GM18511 (cell line): ENCODE measurements around the gene CORIN.

Experiments used
- ATAC-seq: cut with Tn5 transposase; IDR thresholded peaks from one replicate; pipeline ENCODE4 v1.9.1; 2021; ENCODE audit warnings: mild to moderate bottlenecking, moderate library complexity; ENCODE audit not compliant: unreplicated experiment

CORIN gene

DNA sequence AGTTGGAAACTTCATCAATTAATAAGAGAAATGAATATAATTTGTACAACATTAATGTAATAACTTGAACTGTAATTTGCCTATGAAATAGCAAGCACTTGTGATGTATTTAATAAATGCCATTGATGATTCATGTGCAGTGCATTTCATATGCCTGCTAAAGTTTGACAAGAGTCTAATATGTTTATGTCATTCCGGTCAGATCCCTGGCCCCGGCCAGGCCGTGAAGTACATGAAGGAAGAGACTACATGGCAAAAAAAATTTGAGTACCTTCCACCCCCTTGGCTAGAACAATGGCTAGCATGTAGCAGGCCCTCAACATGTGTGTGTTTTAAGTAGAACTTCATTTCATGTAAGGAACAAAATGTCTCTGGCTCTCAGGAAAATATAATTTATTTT is 191.5 kb downstream of the CORIN start:
- ATAC-seq: no peak

DNA sequence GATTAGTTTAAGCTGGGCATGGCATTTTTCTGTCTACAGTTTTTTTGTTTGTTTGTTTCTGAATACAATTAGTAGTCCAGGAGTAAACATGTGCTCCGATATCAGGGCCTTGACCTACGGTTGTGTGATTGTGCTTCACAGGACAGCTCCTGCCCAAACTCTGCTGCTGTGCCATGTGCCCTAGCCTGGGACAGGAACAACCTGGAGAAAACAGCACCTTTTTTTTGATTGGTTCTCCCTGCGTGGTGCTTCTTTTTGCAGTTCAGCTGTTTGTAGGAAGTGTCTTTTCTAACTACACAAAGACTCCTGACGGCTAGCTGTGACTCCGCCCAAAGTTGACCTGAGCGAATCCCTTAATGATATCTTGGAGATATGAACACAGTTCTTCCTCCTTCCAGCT is 194.0 kb downstream of the CORIN start:
- ATAC-seq: no peak

DNA sequence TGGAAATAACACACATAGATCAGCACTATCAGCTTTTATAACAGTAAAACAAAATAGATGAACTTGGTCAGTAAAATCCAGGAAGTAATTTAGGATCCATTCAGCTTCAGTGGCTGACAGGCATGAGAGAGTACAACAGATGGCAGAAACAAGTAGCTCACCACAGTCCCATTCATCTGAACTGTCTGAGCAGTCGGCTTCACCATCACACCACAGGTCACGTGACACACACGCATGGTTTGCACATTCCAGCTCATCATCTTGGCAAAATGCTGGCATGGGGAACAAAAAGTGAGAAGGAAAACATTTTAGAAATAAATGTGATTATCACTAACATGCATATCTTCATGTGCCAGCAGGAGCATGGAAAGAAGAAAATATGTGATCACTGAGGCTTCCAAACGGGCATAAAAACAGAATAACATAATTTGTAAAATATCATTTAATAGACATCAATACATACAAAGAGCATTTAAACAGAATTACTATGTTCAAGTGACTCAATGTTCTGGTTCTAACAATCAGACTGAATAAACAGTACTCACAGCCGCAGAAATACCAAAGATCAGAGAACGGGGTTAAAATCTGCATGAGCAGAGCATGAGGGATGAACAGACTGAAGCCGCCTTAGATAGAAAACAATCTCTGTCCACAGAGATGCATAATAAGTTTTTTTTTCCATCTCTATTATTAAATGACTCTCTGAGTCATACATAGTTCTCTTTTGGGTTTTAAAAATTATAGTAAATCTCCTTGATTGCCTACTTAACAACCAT is 194.7 kb downstream of the CORIN start:
- no peak for ATAC-seq

DNA sequence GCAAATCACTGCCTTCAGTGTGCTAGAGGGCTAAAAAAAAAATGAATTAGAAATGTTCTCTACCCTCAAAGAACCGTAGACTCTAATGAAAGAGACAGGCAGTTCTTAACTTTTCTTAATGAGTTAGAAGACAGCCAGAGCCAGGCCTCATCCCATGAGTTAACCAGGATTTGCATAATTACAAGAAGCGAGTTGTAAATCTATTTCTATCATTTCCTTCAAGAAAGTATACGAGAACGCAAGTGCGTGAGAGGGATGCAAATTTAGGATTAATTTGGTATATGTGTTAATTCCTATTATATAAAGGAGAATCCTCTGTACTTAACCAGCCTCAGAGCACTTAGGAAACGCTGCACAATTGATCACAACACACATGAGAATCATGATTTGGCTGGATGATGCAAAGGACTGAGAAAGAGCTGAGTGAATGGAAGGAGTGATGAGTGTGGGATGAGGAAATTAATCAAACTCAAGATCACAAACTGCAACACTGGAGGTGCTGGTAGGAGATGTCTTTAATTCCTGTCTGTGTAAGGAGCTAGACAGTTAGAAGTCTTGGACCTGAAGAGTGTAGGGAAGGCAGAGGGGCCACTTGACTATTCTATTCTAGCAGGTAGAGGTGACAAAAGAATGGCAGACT is 195.6 kb downstream of the CORIN start:
- no peak for ATAC-seq

DNA sequence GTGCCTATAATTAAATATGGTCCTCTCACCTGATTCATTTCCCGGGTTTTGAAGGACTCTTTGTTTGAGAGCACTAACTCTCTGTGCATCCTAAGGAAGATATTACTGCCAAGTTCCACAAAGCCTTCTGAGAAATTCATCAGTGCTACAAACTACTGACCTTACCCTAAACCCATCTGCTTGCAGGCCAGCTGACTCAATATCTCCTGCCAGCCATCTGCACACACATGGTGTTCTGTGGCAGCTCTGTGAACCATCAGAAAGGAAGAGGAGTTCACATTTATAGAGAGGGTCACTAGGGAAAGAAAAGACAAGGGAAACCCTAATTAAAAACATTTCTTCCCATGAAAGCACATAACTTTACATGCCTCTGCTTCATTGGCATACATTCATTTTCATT is 196.1 kb downstream of the CORIN start:
- no peak for ATAC-seq

DNA sequence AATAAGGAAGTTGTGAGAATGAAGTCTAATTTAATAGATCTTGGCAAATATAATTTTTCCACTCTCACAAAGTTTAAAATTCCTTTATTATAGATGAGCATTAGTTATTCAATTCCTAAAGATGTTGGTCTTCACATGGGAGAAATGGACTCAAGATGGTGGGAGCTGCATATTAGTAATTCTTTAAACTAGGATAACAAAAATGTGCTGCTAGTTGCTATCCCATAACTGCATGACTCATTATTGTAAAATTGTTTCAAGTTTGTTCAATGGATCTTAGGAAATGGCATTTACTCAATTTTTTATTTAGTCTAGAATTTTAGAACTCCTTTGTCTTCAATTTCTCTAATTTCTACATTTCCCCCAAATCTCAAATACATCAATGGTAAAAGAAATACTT is 197.0 kb downstream of the CORIN start:
- ATAC-seq: no peak

DNA sequence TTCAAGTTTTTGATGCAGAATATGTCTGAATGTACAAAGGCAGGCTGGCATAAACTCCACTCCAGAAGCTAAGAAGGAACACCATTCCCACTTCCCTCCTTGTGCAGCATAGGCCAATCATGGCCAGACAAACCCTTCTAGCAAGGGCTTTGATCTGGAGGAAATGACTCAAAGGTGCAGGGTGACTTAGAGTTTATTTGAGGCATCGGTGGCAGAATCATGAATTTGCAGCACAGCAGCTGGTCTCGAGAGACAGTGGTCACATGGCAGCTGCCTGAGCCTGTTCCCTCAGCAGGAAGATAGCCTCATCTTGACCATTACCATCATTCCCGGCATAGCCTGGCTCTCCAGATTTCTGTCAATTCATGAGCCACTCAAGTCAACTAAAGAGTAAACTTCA is 198.3 kb downstream of the CORIN start:
- no peak for ATAC-seq

DNA sequence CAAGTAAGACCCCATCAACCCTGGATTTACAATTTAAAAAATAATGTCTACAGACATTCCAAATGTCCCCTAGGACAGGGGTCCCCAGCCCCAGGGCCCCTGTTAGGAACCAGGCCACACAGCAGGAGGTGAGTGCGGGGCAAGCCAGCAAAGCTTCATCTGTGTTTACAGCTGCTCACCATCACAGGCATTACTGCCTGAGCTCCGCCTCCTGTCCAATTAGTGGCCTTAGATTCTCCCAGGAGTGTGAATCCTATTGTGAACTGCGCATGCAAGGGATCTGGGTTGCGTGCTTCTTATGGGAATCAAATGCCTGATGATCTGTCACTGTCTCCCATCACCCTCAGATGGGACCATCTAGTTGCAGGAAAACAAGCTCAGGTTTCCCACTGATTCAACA is 206.7 kb downstream of the CORIN start:
- no peak for ATAC-seq

DNA sequence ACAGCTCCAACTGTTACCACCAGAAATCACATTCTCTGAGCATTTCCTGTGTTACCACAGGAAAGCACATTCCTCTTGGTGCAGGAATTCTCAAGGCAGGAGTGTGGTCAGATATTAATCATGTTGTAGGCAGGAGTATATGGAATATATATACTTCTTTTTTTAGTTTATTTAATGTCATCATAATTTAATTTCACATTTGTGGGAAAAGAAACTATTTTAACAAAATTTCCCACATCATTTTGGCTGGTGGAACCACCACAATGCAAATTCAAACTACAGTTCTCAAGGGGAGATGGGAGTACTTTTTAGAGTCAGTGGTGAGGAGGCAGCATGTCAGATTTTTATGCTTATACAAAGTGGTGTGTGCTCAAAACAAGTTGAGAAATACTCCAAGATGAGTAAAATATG is 213.8 kb downstream of the CORIN start:
- no peak for ATAC-seq

DNA sequence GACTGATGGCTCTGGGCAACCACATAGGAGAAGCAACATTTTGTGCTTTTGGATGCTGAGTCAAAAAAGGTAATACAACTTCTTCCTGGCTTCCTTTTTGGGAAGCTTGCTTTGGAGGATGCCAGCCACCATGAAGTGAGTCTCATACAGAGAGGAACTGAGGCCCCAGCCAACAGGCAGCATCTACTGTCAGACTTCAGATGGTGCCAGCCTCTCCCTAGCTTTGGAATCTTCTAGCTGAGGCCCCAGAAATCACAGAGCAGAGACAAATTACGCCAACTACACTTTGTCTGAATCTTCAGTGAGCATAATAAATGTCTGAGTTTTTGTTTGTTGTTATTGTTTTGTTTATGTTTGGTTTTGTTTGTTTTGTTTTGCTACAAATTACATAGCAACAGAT is 216.7 kb downstream of the CORIN start:
- no peak for ATAC-seq

DNA sequence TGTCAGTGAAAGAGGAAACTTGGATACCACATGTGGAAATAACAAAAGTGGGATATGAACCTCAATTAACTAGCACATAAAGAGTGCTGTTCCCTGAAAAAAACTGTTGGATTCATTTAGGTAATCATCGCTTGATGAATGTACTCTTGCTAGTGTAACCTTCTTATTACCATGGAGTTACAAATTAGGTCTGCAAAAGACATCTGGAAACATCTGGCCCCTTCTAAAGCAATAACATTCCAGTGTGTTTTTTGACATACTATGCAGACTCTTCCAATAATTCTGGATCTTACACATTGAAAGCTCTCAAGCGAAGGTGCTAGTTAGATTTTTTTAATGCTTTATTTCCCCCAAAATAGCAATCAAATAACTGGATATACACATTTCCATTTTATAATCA is 218.2 kb downstream of the CORIN start:
- ATAC-seq: no peak

DNA sequence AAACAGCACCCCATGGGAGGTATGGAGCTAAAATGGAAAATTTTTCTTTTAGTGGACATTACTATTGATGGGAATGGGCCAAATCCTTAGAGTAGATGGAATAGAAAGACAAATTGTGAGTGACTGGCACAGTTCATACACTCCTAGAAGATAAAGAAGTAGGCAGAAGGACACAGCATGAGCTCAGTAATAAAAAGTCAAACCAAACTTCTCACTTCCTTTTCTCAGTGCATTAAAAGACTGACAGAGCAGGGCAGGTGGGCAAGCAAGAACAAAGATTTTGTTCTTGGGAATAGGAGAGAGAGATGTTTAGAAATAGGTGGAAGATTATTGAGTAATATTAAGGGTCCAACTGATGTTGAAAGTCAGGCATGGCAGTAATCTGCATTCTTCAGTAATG is 220.3 kb downstream of the CORIN start:
- ATAC-seq: peak; percentile 80

DNA sequence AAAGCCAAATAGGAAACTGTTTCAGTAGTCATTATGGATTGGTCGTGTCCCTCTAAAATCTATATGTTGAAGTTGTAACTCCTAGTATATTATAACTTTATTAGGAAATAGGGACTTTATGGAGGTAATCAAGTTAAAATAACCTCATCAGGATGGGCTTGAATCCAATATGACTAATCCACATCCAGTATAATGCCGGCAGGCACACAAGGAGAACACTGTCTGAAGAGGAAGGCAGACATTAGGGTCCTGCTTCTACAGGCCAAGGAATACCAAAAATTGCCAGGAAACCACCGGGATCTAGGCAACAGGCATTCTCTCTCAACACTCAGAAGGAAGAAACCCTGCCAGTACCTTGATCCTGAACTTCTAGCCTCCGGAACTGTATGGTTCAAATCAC is 222.5 kb downstream of the CORIN start:
- no peak for ATAC-seq

DNA sequence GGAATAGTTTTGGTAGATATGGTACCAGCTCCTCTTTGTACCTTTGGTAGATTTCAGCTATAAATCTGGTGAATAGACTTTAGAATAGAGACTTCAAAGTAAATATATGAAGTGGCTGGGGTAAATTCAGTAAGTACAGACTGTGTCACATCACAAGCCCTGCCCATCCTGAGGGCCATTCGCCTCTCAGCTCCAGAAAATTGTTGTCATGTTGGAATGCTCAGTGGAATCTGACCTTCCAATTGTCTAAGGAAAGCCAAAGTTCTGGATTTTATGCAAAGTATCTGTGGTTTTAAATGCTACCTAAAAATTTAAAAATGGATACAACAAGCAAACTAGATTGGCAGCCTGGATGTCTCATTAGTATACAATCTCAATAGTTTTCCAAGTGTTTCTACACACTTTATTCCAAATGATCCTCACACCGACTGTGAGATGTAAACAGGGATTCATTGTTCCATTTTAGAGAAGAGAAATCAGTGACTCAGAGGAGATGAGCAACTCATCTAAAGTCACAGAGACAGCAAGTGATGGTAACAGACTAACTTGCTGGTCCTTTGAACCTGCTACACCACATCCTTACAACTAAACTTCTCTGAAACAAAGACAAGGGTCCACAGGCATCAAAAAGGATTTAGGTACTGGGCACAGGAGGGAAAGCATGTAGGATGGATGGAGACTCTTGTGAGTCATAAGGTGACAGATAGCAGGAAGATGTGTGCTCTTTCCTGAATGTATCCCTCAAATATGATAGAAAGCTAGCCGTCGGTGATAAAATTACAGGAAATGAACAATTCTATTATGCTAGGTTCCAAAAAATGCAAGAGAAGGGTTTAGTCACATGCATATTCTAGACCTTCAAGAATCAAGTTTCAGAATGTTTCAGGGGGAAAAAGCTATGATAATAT is 225.5 kb downstream of the CORIN start:
- no peak for ATAC-seq

DNA sequence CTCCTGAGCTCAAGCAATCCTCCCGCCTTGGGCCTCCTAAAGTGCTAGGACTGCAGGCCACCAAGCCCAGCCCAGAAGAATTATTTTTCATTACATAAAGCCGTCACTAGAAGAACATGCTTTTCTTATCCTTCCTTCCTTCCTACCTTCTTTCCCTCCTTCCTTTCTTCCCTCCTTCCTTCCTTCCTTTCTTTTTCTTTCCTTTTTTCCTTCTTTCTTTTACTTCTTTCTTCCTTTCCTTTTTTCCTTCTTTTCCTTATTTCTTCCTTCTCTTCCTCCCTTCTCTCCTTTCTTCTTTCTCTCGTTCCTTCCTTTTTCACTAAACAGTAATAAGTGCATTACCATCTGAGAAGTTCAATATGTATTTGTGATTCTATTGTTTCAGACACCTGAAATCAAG is 231.4 kb downstream of the CORIN start:
- no peak for ATAC-seq

DNA sequence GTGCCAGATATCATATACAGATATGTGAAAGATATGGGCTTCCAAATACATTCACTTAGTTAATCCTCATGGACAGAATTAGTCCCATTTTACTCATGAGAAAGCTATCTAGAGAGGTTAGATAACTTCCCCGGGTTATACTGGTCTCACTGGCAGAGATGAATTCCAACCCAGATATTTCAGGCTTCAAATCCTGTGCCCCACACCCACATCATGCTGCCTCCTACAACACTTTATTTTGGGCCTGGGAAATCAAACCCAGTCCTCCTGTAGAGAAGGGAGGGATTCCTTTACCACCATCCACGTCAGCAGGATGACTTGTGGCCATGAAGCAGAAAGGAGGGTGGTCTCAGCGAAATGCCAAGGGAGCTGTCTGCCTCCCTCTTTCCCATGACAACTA is 239.0 kb downstream of the CORIN start:
- no peak for ATAC-seq

DNA sequence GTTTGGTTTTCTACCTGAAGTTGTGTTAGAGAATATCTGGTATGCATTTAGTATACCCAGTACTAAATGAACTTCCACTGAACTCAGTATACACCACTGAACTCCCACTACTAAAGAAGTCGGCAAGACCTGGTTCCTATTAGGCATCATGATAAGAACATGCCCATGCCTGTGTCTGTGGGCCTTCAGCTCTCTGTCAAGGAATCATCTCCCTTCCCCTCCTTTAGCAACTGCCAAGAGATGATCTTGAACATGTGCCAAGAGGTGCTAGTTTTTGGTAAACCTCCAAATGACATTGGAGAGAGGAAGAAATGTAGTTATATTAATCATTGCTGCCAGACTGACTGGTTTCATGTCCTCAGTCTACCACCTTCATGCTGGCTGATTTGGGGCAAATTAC is 239.5 kb downstream of the CORIN start:
- no peak for ATAC-seq

DNA sequence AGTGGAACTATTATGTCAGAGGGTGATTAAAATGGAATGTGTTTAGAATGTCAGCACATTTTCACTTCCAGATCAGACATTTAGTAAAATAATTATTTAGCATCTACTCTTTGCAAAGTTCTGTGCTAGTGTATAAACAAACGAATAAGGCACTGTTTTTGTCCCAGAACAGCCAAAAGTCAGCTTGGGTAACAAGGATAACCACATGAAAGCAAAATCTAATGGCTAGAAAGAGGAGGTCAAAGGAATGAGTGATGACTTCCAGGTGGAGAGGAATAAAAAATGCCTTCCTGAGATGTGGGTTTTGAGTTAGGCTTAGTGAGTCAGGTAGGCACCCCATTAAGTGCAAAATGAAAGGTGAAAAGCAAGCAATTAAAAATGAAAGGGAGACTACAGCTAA is 240.2 kb downstream of the CORIN start:
- no peak for ATAC-seq

DNA sequence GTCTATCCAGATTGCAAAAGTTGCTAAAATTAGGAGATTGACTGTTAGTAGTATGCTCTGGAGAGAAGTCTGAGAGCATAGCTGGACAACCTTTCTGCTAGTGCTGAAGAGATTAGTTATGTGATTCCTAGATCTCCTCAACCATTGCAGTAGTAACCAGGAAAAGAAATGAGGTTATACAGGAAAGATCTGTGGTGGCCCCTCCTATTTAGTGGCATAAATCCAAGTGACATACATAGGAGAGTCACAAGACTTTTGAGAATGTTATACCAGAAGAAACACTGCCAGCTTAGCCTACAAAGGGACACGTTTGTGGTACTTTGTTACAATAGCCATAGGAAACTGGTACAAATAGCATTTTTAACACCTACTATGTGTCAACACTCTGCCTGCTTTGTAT is 247.5 kb downstream of the CORIN start:
- ATAC-seq: no peak

DNA sequence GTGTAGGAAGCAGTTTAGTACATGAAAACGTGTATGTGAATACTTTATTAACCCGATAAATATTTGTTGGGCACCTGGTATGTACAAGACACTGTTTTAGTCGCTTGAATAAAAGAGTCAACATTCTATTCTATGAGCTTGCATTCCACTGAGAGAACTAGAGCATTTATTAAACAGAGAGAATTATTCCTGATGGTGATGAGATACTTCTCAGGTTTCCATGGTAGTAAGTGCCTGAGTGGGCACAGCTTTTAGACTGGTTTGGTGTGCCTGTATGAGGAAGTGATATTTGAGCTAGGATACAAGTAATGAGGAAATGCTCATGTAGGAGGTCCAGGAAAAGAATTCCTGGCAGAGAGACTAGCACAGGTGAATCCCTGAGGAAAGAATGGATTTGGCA is 258.6 kb downstream of the CORIN start:
- ATAC-seq: no peak

DNA sequence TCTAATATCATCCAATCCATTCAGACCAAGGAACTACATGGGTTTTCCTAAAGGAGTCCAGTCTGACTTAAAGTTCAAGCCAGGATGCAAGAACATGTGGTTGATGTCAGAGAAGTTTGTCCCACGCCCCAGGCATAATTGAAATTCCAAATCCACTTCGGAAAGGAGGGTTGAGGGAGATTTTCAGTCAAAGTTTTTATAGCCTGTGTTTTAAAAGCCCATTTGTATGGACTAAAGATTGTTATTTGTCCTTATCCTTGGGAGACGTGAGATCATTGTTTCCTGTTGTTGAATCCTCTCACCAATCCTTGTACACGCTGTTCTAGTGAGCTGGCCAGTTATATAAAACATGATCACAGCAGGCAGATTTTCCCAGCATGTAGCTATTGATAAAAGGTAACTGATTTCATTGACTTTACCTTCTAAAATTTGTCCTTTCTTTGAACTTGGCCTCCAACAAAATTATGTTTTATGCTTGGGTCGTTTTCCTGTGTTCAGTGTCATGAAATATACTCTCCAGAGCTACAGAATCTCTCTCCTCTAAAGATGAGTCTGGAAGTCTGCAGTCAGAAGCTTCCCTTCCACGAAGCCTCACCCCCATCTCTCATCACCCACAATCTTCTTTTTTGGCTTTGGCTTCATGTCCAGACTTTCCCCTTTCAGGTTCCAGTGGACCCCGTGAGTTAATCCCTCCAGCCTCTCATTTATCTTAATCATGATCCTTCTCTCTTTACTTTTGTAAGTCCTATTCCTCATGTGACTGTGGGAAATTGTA is 259.9 kb downstream of the CORIN start:
- no peak for ATAC-seq
